GM12878 (cell line): ENCODE measurements around the gene INHBB. TPM values are rescaled to one million over a fixed set of nuclear protein-coding genes. Genes with fewer than 3 reads are reported as not detected.

Experiments used
- ATAC-seq: fragments of 200-7000 bp; cut with Tn5 transposase; 3 replicates; pipeline ENCODE4 v1.9.1; 2020; ENCODE audit warnings: mild to moderate bottlenecking, moderate library complexity
- BruUV-seq: library from RNA; stranded (reverse); fragments of 400-500 nt; replicated peaks from 2 replicates; lab custom pipeline; 2021; lab: Mats Ljungman, UMichigan
- CTCF ChIA-PET: fragments of 300-600 bp; sonication (Branson Sonifier 250); formaldehyde crosslinking; extraction: SDS; loops from one replicate; lab custom pipeline; 2021; ENCODE audit warnings: inconsistent platforms; lab: Yijun Ruan, JAX
- POLR2A ChIA-PET: fragments of 350-600 bp; formaldehyde crosslinking; extraction: SDS; loops from one replicate; lab custom pipeline; 2021; ENCODE audit warnings: inconsistent platforms; lab: Charles Lee
- RAD21 ChIA-PET: fragments of 300-600 bp; sonication (Branson Sonifier 250); formaldehyde crosslinking; loops from one replicate; lab custom pipeline; 2023; ENCODE audit warnings: antibody characterized with exemption; ENCODE audit not compliant: unreplicated experiment; lab: Charles Lee
- SMC1A ChIA-PET: fragments of 300-600 bp; sonication (Branson Sonifier 250); formaldehyde crosslinking; loops from one replicate; lab custom pipeline; 2023; ENCODE audit not compliant: unreplicated experiment, uncharacterized antibody; lab: Charles Lee
- DNase-seq: peaks from one replicate; pipeline ENCODE4 v3.0.0-alpha.2; 2011; ENCODE audit warnings: low read depth, low spot score
- FAIRE-seq: peaks from 3 replicates; lab custom pipeline; 2011; peaks lifted over from hg19 to GRCh38; lab: Jason Lieb, UNC
- H2AFZ ChIP-seq: 2 replicates; pipeline ENCODE4 v1.6.0; 2011; ENCODE audit warnings: low read depth, low read length, control low read depth; ENCODE audit not compliant: control insufficient read depth
- H3K27ac ChIP-seq: 2 replicates; pipeline ENCODE4 v1.5.1; 2011; ENCODE audit warnings: control low read depth; ENCODE audit not compliant: control insufficient read depth, insufficient read depth
- H3K27me3 ChIP-seq, 2 experiments: replicated peaks in 1 of 2; 2 replicates each; pipeline versions ENCODE4 v1.6.0 to v1.6.1; 2011; ENCODE audit warnings: low read length in 1 of 2; ENCODE audit not compliant: control insufficient read depth in 2 of 2, insufficient read depth in 2 of 2
- H3K36me3 ChIP-seq, 2 experiments: 2 replicates each; pipeline ENCODE4 v1.5.1; 2011; ENCODE audit warnings: low read length in 1 of 2; ENCODE audit not compliant: control insufficient read depth in 2 of 2, insufficient read depth in 2 of 2
- H3K4me1 ChIP-seq: 2 replicates; pipeline ENCODE4 v1.6.1; 2011; ENCODE audit warnings: mild to moderate bottlenecking, low read length, moderate library complexity, mixed read lengths; ENCODE audit not compliant: control insufficient read depth, insufficient read depth
- H3K4me2 ChIP-seq: 2 replicates; pipeline ENCODE4 v1.6.0; 2011; ENCODE audit warnings: control low read depth; ENCODE audit not compliant: control insufficient read depth, insufficient read depth
- H3K4me3 ChIP-seq: fragments of 200-600 bp; sonication (generic); 2 replicates; pipeline ENCODE4 v1.5.1; 2016
- H3K79me2 ChIP-seq: 2 replicates; pipeline ENCODE4 v1.6.0; 2011; ENCODE audit warnings: low read length; ENCODE audit not compliant: control insufficient read depth, insufficient read depth
- H3K9ac ChIP-seq: 2 replicates; pipeline ENCODE4 v1.8.0; 2011; ENCODE audit warnings: low read length, control low read depth, mixed read lengths; ENCODE audit not compliant: control insufficient read depth, insufficient read depth
- H3K9me3 ChIP-seq: replicated peaks from 3 replicates; pipeline ENCODE4 v1.5.1; 2011; ENCODE audit warnings: mild to moderate bottlenecking, low read length; ENCODE audit not compliant: control insufficient read depth, insufficient read depth
- H4K20me1 ChIP-seq: 2 replicates; pipeline ENCODE4 v1.6.0; 2011; ENCODE audit not compliant: control insufficient read depth, insufficient read depth
- BRCA1 ChIP-seq: IDR thresholded peaks from 2 replicates; pipeline ENCODE4 v1.6.1; 2011; ENCODE audit warnings: low read depth, low read length, improper control_type of control experiment
- NR2C2 ChIP-seq: IDR thresholded peaks from 2 replicates; pipeline ENCODE4 v1.6.1; 2011; ENCODE audit warnings: borderline replicate concordance, low read depth; ENCODE audit not compliant: control insufficient read depth, insufficient read length
- WGBS: methylation state at CpG from one replicate; pipeline ENCODE4 v1.1.6; 2016; ENCODE audit warnings: low lambda C conversion rate; ENCODE audit not compliant: insufficient replicate concordance, insufficient coverage; ENCODE audit errors: missing lambda C conversion rate; 5-methylcytosine and 5-hydroxymethylcytosine counted together
- in situ Hi-C: fragments of 300-500 bp; cut with MboI; formaldehyde crosslinking; loops from 9 replicates; pipeline ENCODE4 v1.14.3; 2018; ENCODE audit warnings: mixed read lengths
- intact Hi-C: fragments of 100-400 bp; cut with micrococcal nuclease; formaldehyde crosslinking; loops from one replicate; pipeline ENCODE4 v1.14.2; 2022; ENCODE audit not compliant: unreplicated experiment
- polyA plus RNA-seq, 11 experiments: library from polyadenylated mRNA; depleted of rRNA in 4 of 11; unstranded in 6 of 11; stranded (reverse) in 5 of 11; fragments of >200 nt; fragmentation: Nextera tagmentation in 4 of 11; fragmentation: Illumina TruSeq in 1 of 11; extraction: Ambion mirVana in 4 of 11; extraction: Trizol in 1 of 11; gene quantifications; 1 replicate in 1 of 11; 2 replicates in 10 of 11; pipeline versions ENCODE4 v1.2.1 to v1.2.3, GENCODE V29; 2011 to 2016; ENCODE audit warnings: inconsistent platforms in 2 of 11, missing spikeins in 2 of 11, low read depth in 1 of 11
- total RNA-seq, 4 experiments: library from RNA; depleted of rRNA in 3 of 4; stranded (reverse); fragments of >200 nt in 3 of 4; fragmentation: Illumina TruSeq in 1 of 4; extraction: Trizol in 1 of 4; gene quantifications; 2 replicates each; pipeline versions ENCODE4 v1.2.1 to v1.2.3, GENCODE V29; 2013 to 2021
- TF ChIP-seq, protein P1 (sequence below): fragments of 450-650 bp; formaldehyde crosslinking; IDR thresholded peaks from 2 replicates; pipeline ENCODE4 v1.4.0; 2022; ENCODE audit warnings: mild to moderate bottlenecking, moderate library complexity

The INHBB gene
- total and polyA plus RNA-seq, 10 of the 15 experiments (the other 5 are each of a cell fraction or from before 2014, with no cell fraction given) = 0.05 TPM; not detected in 9

DNA sequence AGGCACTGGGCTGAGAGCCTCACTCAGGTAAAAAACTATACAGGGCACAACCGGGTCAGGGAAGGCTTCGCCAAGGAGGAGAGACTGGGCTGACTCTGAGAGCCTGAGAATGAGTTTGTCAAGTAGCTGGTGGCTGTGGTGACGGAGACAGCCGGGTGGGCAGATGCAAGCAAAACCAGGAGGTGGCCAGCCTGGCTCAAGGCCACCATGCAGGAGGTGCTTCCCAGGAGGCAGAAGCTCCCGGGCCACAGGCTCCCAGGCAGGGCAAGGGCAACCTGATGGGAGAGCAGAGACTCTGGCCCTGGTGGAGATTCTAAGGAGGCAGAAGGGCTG lies 2.9 kb upstream of the INHBB start:
- peak; percentile 16; the same call in 1 of the 3 replicates for ATAC-seq
- POLR2A ChIA-PET = no interaction called here
- Histone ChIP-seq H3K4me1 (no peaks in the 10 kb centered on the region), H3K36me3 (no peaks in the 10 kb centered on the region; a peak in 1 of 4 replicates), H3K9ac (no peak overlapping the region), H3K79me2 (no peaks in the 10 kb centered on the region), H3K27me3 (peaks cover 14 to 21% of the 10 kb centered on the region in 2 experiments), H3K4me3 (no peak overlapping the region), H2AFZ (no peak overlapping the region), H3K9me3 (no peaks in the 10 kb centered on the region), H4K20me1 (no peaks in the 10 kb centered on the region), H3K27ac (no peak overlapping the region), H3K4me2 (no peak overlapping the region)
- in situ Hi-C loops = no loop called here
- CTCF ChIA-PET = interaction anchor here (0.7 to 1.4 kb wide), 3 partner anchors 11 to 696 kb away, joined by 3 read pairs; no protein-coding TSS in a partner anchor
- RAD21 ChIA-PET = interaction anchor here (1.1 to 1.2 kb wide), 2 partner anchors 333 to 334 kb away, joined by 3 read pairs; no protein-coding TSS in a partner anchor
- BruUV-seq = no TSS peak
- 25% methylated on average over 5 of the region's 5 CpGs for WGBS
- FAIRE-seq = no peak
- SMC1A ChIA-PET = interaction anchor here (0.9 kb wide), 1 partner anchor 85 kb away, joined by 3 read pairs; no protein-coding TSS in a partner anchor
- intact Hi-C loops = loop anchor here (5.0 to 10.0 kb wide), 2 partner anchors 212 to 339 kb away; no protein-coding TSS in a partner anchor
- no peak for TF ChIP-seq NR2C2
- TF ChIP-seq BRCA1 = no peak
- TF ChIP-seq, protein P1, sequence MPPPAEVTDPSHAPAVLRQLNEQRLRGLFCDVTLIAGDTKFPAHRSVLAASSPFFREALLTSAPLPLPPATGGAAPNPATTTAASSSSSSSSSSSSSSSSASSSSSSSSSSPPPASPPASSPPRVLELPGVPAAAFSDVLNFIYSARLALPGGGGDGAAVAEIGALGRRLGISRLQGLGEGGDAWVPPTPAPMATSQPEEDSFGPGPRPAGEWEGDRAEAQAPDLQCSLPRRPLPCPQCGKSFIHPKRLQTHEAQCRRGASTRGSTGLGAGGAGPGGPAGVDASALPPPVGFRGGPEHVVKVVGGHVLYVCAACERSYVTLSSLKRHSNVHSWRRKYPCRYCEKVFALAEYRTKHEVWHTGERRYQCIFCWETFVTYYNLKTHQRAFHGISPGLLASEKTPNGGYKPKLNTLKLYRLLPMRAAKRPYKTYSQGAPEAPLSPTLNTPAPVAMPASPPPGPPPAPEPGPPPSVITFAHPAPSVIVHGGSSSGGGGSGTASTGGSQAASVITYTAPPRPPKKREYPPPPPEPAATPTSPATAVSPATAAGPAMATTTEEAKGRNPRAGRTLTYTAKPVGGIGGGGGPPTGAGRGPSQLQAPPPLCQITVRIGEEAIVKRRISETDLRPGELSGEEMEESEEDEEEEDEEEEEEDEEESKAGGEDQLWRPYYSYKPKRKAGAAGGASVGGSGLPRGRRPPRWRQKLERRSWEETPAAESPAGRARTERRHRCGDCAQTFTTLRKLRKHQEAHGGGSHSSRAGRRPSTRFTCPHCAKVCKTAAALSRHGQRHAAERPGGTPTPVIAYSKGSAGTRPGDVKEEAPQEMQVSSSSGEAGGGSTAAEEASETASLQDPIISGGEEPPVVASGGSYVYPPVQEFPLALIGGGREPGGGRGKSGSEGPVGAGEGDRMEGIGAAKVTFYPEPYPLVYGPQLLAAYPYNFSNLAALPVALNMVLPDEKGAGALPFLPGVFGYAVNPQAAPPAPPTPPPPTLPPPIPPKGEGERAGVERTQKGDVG (CRISPR knock-in tag) = no peak
- DNase-seq = no peak
